Fibroblast of the aortic adventitia (primary cell): ENCODE measurements around the gene PRKCD. TPM values are rescaled to one million over a fixed set of nuclear protein-coding genes. Genes with fewer than 3 reads are reported as not detected.
A peak's percentile ranks its signal among the peaks of the same experiment; 100 is the strongest.

Experiments used
- DNase-seq: peaks from one replicate; pipeline ENCODE4 v3.0.0-alpha.2; 2010; ENCODE audit warnings: low read depth
- H3K4me3 ChIP-seq: 2 replicates; pipeline ENCODE4 v1.5.1; 2011; ENCODE audit warnings: low read depth, mild to moderate bottlenecking, control low read depth, low read length, moderate library complexity
- total RNA-seq: library from RNA; depleted of rRNA; stranded (reverse); fragments of >200 nt; gene quantifications from 2 replicates; pipeline ENCODE4 v1.2.3, GENCODE V29; 2012; ENCODE audit warnings: low replicate concordance
- TF ChIP-seq, protein P1 (sequence below): IDR thresholded peaks from 2 replicates; pipeline ENCODE4 v1.5.1; 2011; ENCODE audit warnings: mild to moderate bottlenecking, low read length, control low read depth, inconsistent platforms; ENCODE audit not compliant: insufficient read depth

PRKCD gene
- total RNA-seq, 1 donor: 2.9 TPM

DNA sequence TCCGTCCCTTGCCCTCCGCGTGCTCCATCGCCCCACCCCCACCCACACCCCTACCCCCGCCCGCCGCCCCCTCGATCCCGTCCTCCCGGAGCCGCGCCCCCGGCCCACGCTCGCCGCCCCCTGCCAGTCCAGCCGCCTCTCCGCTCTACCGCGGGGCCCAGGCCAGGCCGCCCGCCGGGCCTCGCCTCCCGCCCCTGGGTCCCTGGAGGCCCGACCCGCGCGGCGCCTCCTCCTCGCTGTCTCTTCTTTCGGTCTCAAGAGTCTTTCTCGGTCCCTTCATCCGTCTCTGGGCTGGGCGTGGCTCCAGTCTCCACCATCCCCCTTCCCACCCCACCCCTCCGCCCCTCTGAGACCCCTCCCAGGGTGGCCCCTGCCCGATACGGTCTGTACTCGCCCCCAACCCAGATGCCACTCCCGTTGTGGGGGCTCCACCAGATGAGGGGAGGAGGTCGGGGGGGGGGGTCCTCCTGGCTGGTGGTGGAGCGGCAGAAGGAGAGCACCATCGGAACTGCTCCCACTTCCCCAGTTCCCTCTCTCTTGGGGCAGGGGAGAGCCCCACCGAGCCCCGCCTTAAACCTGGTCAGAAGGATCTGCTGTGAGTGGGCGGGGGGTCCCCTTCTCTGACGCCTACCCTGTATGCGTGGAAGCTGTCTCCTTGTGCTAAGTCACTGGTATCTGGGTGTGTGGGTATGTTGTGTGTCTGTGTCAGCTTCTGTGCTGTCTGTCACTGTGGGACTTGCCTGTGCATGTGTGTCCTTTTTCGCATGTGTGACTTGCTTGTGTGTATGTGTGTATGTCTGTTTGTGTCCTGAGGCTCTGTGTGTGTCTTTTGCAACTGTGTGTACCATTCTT lies 1.0 kb downstream of the PRKCD start:
- TF ChIP-seq, protein P1, sequence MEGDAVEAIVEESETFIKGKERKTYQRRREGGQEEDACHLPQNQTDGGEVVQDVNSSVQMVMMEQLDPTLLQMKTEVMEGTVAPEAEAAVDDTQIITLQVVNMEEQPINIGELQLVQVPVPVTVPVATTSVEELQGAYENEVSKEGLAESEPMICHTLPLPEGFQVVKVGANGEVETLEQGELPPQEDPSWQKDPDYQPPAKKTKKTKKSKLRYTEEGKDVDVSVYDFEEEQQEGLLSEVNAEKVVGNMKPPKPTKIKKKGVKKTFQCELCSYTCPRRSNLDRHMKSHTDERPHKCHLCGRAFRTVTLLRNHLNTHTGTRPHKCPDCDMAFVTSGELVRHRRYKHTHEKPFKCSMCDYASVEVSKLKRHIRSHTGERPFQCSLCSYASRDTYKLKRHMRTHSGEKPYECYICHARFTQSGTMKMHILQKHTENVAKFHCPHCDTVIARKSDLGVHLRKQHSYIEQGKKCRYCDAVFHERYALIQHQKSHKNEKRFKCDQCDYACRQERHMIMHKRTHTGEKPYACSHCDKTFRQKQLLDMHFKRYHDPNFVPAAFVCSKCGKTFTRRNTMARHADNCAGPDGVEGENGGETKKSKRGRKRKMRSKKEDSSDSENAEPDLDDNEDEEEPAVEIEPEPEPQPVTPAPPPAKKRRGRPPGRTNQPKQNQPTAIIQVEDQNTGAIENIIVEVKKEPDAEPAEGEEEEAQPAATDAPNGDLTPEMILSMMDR: no peak
- peak overlapping the region; percentile 83 for H3K4me3 ChIP-seq
- peak; percentile 16 for DNase-seq

DNA sequence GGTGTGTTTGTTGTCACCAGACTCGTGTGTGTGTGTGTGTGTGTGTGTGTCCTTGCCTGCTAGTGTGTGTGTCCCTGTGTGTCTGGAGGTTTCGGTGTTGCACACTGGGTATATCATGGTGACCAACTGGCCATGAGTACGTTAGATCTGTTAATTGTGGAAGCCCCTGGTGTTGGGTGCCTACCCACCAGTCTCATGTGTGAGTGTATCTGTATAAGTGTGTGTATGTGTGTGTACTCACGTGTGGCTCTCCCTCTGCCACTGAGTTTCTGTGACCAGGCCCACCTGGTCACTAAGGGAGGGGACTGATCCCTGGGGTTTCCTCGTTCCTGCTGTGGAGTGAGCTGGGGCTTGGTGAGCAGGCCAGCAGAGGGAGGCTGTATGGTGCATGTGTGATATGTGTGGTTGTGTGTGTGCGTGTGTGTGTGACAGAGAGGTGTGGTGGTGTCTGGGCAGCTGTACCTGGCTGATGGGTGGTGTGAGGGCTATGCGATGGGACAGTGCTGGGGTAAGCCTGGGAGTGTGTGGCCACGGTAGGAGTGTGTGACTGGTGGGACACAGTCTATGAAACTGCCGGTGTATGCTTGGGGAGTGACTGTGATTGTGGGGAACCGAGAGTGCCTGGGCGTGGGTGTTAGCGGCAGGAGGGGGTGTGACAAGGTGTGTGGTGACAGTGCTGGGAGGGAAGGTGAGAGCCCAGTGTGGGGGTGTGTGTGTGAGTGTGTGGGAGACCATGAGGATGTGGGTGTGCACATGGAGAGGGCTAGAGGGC lies 1.8 kb downstream of the PRKCD start:
- H3K4me3 ChIP-seq: peak overlapping the region; percentile 83
- DNase-seq: peak; percentile 4
- TF ChIP-seq, protein P1: no peak

- peak overlapping the region; percentile 83 for H3K4me3 ChIP-seq
- TF ChIP-seq, protein P1: no peak
- DNase-seq: no peak
Measured at GRCh38 chr3:53163444-53164387, 2.7 kb downstream of the PRKCD start.

DNA sequence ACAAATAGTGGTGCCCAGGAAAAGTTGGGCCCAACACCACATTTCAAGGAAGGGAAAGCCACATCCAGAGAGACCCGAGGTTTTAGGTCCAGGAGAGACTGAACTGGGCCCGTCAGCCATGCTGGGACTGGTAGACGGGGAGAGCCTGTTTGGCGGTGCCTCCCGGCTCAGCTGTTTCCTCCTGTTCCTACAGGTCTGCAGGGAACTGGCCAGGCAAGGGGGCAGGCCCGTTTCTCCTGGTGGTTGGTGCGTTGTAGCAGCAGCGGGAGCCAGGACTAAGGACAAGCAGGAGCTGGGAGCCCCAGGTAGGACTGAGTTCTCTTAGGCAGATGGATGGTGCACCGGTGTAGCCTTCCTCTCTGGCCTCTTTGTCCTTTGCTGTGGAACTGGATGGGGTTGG lies 3.9 kb downstream of the PRKCD start:
- no peak for DNase-seq
- TF ChIP-seq, protein P1: no peak
- H3K4me3 ChIP-seq: no peak overlapping the region

DNA sequence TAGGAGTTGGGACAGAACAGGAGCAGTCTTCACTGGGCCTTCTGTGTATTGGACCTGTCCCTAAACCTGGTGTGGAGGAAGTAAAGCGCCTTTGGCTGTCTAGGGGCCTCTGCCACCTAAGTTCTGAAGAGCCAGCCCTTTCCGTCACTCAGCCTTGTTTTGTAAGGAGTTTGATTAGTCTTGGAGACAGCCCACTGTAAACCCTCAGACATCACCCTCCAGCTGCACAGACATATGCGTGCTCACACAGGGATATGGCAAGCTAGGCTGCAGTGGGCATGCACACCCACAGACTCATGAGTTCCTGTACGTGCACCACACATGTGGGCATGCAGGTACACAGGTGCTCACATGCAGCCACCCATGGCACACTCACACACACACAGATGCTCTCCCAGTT lies 5.2 kb downstream of the PRKCD start:
- no peak for DNase-seq
- TF ChIP-seq, protein P1: no peak
- H3K4me3 ChIP-seq: no peak overlapping the region

- DNase-seq: peak; percentile 74
- H3K4me3 ChIP-seq: peak overlapping the region; percentile 25
- TF ChIP-seq, protein P1: no peak
Measured at GRCh38 chr3:53166781-53167291, 5.8 kb downstream of the PRKCD start.
